IPS-11a (cell line): ENCODE data around the gene FAM83B.
"Not testable (repeated sequence)": the region's sequence is repeated elsewhere in the genome, so short reads cannot be mapped to it uniquely, and the experiment has no call there.

ENCODE experiments used
- H3K4me3 ChIP-seq: one replicate; pipeline ENCODE4 v1.5.1; 2013; ENCODE audit warnings: low read depth, low read length, control low read depth

FAM83B gene

GRCh38 chr6:54860739-54861138 is 14.2 kb downstream of the FAM83B start:
- no peak overlapping the region for H3K4me3 ChIP-seq

- H3K4me3 ChIP-seq = no peak overlapping the region
Measured at GRCh38 chr6:54861905-54862616, 15.5 kb downstream of the FAM83B start.

GRCh38 chr6:54864272-54864671 is 17.7 kb downstream of the FAM83B start:
- H3K4me3 ChIP-seq = no peak overlapping the region

- H3K4me3 ChIP-seq = no peak overlapping the region
Measured at GRCh38 chr6:54865091-54865631, 18.6 kb downstream of the FAM83B start.

GRCh38 chr6:54868556-54868955 is 22.0 kb downstream of the FAM83B start:
- H3K4me3 ChIP-seq = no peak overlapping the region

- no peak overlapping the region for H3K4me3 ChIP-seq
Measured at GRCh38 chr6:54873599-54873998, 27.0 kb downstream of the FAM83B start.

GRCh38 chr6:54874349-54875048 is 27.9 kb downstream of the FAM83B start:
- H3K4me3 ChIP-seq = no peak overlapping the region

- H3K4me3 ChIP-seq = no peak overlapping the region
Measured at GRCh38 chr6:54875539-54875938, 29.0 kb downstream of the FAM83B start.

GRCh38 chr6:54876365-54876764 is 29.8 kb downstream of the FAM83B start:
- no peak overlapping the region for H3K4me3 ChIP-seq

- no peak overlapping the region for H3K4me3 ChIP-seq
Measured at GRCh38 chr6:54876871-54877270, 30.3 kb downstream of the FAM83B start.

GRCh38 chr6:54877713-54878317 is 31.2 kb downstream of the FAM83B start:
- H3K4me3 ChIP-seq = no peak overlapping the region

GRCh38 chr6:54878718-54879117 is 32.1 kb downstream of the FAM83B start:
- no peak overlapping the region for H3K4me3 ChIP-seq

- no peak overlapping the region for H3K4me3 ChIP-seq
Measured at GRCh38 chr6:54879188-54879985, 32.8 kb downstream of the FAM83B start.

GRCh38 chr6:54881067-54881730 is 34.6 kb downstream of the FAM83B start:
- H3K4me3 ChIP-seq = no peak overlapping the region

GRCh38 chr6:54881891-54882290 is 35.3 kb downstream of the FAM83B start:
- not testable (repeated sequence) for H3K4me3 ChIP-seq

- H3K4me3 ChIP-seq = no peak overlapping the region
Measured at GRCh38 chr6:54886932-54887584, 40.5 kb downstream of the FAM83B start.

- H3K4me3 ChIP-seq = no peak overlapping the region
Measured at GRCh38 chr6:54891536-54891935, 45.0 kb downstream of the FAM83B start.

- no peak overlapping the region for H3K4me3 ChIP-seq
Measured at GRCh38 chr6:54892831-54893230, 46.3 kb downstream of the FAM83B start.

GRCh38 chr6:54893818-54894217 is 47.2 kb downstream of the FAM83B start:
- H3K4me3 ChIP-seq = no peak overlapping the region

GRCh38 chr6:54896302-54896701 is 49.7 kb downstream of the FAM83B start:
- H3K4me3 ChIP-seq = no peak overlapping the region
